Measurements from ENCODE around the gene C6orf141. TPM values are rescaled to one million over a fixed set of nuclear protein-coding genes. Genes with fewer than 3 reads are reported as not detected.

C6orf141 gene
- total and polyA plus RNA-seq, 2 donors (not counting 1 experiment from before 2014, with no cell fraction given): not detected

DNA sequence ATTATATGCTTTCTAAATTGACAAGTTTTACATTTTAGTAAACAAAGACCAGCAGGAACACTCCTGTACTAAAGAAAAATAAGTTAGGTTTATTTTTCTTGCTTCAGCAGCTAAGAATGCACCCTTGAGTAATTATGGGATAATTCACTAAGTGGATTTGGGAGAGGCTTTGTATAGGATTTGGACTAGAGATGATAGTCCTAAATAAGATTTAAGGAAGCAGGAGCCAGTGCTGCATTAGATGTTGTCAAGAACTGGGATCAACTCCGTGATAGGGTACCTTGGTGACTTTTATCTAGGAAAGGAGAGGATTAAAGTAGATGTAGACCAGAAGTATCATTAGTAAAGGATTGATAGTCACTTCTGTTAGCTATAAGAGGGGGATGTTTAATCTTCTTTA lies 4.1 kb upstream of the C6orf141 start:
- POLR2A ChIA-PET: no interaction called here
- H2AFZ ChIP-seq (ENCODE audit: insufficient read depth, low read depth, low read length, poor library complexity, severe bottlenecking): no peak overlapping the region
- no peak overlapping the region for H3K9ac ChIP-seq (ENCODE audit: low read length)

DNA sequence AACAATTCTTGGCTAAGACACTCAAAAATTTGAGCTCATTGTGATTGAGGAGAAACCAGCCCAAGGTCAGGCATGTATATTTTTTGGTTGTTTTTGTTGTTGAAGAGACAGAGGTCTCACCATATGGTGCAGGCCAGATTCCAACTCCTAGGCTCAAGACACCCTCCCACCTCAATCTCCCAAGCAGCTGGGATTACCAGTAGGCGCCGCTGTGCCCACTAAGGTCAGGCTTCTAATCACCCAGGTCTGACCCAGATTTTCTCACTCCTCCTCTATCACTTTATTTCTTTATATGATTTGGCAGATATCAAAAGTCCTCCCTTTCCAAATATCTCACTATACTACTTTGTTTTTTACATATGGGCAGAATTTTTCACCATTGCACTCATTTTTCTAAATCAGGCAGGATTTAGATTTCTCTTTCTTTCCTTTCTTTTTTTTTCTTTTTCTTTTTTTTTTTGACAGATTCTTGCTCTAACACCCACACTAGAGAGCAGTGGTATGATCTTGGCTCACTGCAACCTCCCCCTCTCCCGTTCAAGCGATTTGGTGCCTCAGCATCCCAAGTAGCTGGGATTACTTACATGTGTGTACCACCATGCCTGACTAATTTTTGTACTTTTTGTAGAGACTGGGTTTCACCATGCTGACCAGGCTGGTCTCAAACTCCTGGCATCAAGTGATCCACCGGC lies 1.7 kb upstream of the C6orf141 start:
- H3K9me3 ChIP-seq (ENCODE audit: control extremely low read depth in 1 of 3, control insufficient read depth in 2 of 3, insufficient read depth in 1 of 3, low read length in 2 of 3): no peaks in the 10 kb centered on the region
- no peak for TF ChIP-seq EZH2 (IDR thresholded peaks at IDR 0.05; ENCODE audit: borderline replicate concordance, insufficient read depth, low read depth, low read length, poor library complexity, severe bottlenecking)
- TF ChIP-seq CTCF (IDR thresholded peaks at IDR 0.05): no peak
- no peak overlapping the region for H3K9ac ChIP-seq (ENCODE audit: low read length)
- 89% methylated on average over 5 of the region's 5 CpGs for WGBS (ENCODE audit: insufficient coverage)
- peaks cover 13 to 19% of the 10 kb centered on the region in 2 donors for H3K4me1 ChIP-seq (ENCODE audit: control insufficient read depth in 2 of 2, insufficient read depth in 2 of 2, low read length in 2 of 2)
- no peak overlapping the region for H3K4me3 ChIP-seq (ENCODE audit: control extremely low read depth in 1 of 5, extremely low read depth in 1 of 5, insufficient read depth in 1 of 5, low read depth in 2 of 5, low read length in 4 of 5)
- no peak overlapping the region for H2AFZ ChIP-seq (ENCODE audit: insufficient read depth, low read depth, low read length, poor library complexity, severe bottlenecking)
- ChIA-PET CTCF (no interaction called here), POLR2A (no interaction called here)
- DNase-seq: no peak
- no peaks in the 10 kb centered on the region for H3K36me3 ChIP-seq (replicated peaks in 1 of 2; ENCODE audit: control extremely low read depth in 1 of 2, control insufficient read depth in 1 of 2, extremely low read depth in 1 of 2, insufficient read depth in 2 of 2, low read length in 1 of 2)
- Mint-ChIP-seq H3K27ac (no peak overlapping the region), H3K9me3 (ENCODE audit: insufficient read depth) (no peaks in the 10 kb centered on the region), H3K4me3 (no peak overlapping the region), H3K4me1 (peaks cover 18% of the 10 kb centered on the region), H3K27me3 (peaks cover 34% of the 10 kb centered on the region)
- H4K20me1 ChIP-seq (ENCODE audit: control insufficient read depth, insufficient read depth, low read length, poor library complexity, severe bottlenecking): no peaks in the 10 kb centered on the region
- ATAC-seq (ENCODE audit: low read depth): no peak
- no peak overlapping the region for H3K4me2 ChIP-seq (replicated peaks; ENCODE audit: low read depth, low read length, poor library complexity, severe bottlenecking)
- intact Hi-C loops (cut with micrococcal nuclease): no loop called here
- H3K27ac ChIP-seq (ENCODE audit: low read length in 2 of 2): no peak overlapping the region
- peaks cover 0 to 19% (median 7%) of the 10 kb centered on the region in 4 experiments for H3K27me3 ChIP-seq (replicated peaks in 1 of 4; ENCODE audit: control extremely low read depth in 1 of 4, control insufficient read depth in 3 of 4, insufficient read depth in 4 of 4, low read length in 3 of 4)
- no peaks in the 10 kb centered on the region for H3K79me2 ChIP-seq (ENCODE audit: control insufficient read depth, insufficient read depth, low read length)

More for the DNA sequence above, 4.1 kb upstream of the C6orf141 start:
- 80% methylated on average over 1 of the region's 1 CpG for WGBS (ENCODE audit: insufficient coverage)
- no peaks in the 10 kb centered on the region for H3K79me2 ChIP-seq (ENCODE audit: control insufficient read depth, insufficient read depth, low read length)
- Mint-ChIP-seq H3K9me3 (ENCODE audit: insufficient read depth) (no peaks in the 10 kb centered on the region), H3K4me3 (no peak overlapping the region), H3K27ac (no peak overlapping the region), H3K27me3 (peaks cover 30% of the 10 kb centered on the region), H3K4me1 (peaks cover 10% of the 10 kb centered on the region)
- DNase-seq (no peak), ATAC-seq (ENCODE audit: low read depth) (no peak)
- no peak overlapping the region for H3K4me3 ChIP-seq (ENCODE audit: control extremely low read depth in 1 of 5, extremely low read depth in 1 of 5, insufficient read depth in 1 of 5, low read depth in 2 of 5, low read length in 4 of 5)
- H4K20me1 ChIP-seq (ENCODE audit: control insufficient read depth, insufficient read depth, low read length, poor library complexity, severe bottlenecking): no peaks in the 10 kb centered on the region
- H3K4me2 ChIP-seq (replicated peaks; ENCODE audit: low read depth, low read length, poor library complexity, severe bottlenecking): no peak overlapping the region
- intact Hi-C loops (cut with micrococcal nuclease): no loop called here
- peaks cover 0 to 14% (median 5%) of the 10 kb centered on the region in 4 experiments for H3K27me3 ChIP-seq (replicated peaks in 1 of 4; ENCODE audit: control extremely low read depth in 1 of 4, control insufficient read depth in 3 of 4, insufficient read depth in 4 of 4, low read length in 3 of 4)
- H3K4me1 ChIP-seq (ENCODE audit: control insufficient read depth in 2 of 2, insufficient read depth in 2 of 2, low read length in 2 of 2): peaks cover 12 to 14% of the 10 kb centered on the region in 2 donors
- no peak for TF ChIP-seq EZH2 (IDR thresholded peaks at IDR 0.05; ENCODE audit: borderline replicate concordance, insufficient read depth, low read depth, low read length, poor library complexity, severe bottlenecking)
- H3K36me3 ChIP-seq (replicated peaks in 1 of 2; ENCODE audit: control extremely low read depth in 1 of 2, control insufficient read depth in 1 of 2, extremely low read depth in 1 of 2, insufficient read depth in 2 of 2, low read length in 1 of 2): no peaks in the 10 kb centered on the region
- H3K9me3 ChIP-seq (ENCODE audit: control extremely low read depth in 1 of 3, control insufficient read depth in 2 of 3, insufficient read depth in 1 of 3, low read length in 2 of 3): no peaks in the 10 kb centered on the region
- no peak overlapping the region for H3K27ac ChIP-seq (ENCODE audit: low read length in 2 of 2)
- CTCF ChIA-PET: no interaction called here
